OCI-LY1 (cell line): ENCODE measurements around the gene GIGYF2.
"Not testable (repeated sequence)": the region's sequence is repeated elsewhere in the genome, so short reads cannot be mapped to it uniquely, and the experiment has no call there.

ENCODE experiments used
- H2AFZ ChIP-seq: fragments of 200-600 bp; sonication (generic), shearing (Covaris generic); 2 replicates; pipeline ENCODE4 v1.6.0; 2014; ENCODE audit warnings: antibody characterized with exemption, mild to moderate bottlenecking, low read length
- H3F3A ChIP-seq: fragments of 200-600 bp; sonication (generic), shearing (Covaris generic); 2 replicates; pipeline ENCODE4 v1.6.0; 2014; ENCODE audit warnings: mild to moderate bottlenecking, antibody characterized with exemption, low read length, moderate library complexity; ENCODE audit not compliant: insufficient read depth
- H3K27ac ChIP-seq: fragments of 200-600 bp; sonication (generic); 2 replicates; pipeline ENCODE4 v1.5.1; 2014; ENCODE audit warnings: low read length, mixed run types, mild to moderate bottlenecking, low read depth; ENCODE audit not compliant: poor library complexity, severe bottlenecking
- H3K27me3 ChIP-seq: fragments of 200-600 bp; sonication (generic); 2 replicates; pipeline ENCODE4 v1.6.0; 2014; ENCODE audit warnings: antibody characterized with exemption, mild to moderate bottlenecking, low read length, moderate library complexity; ENCODE audit not compliant: insufficient read depth
- H3K36me3 ChIP-seq: fragments of 200-600 bp; sonication (generic); 2 replicates; pipeline ENCODE4 v1.6.1; 2014; ENCODE audit warnings: mild to moderate bottlenecking, antibody characterized with exemption, low read length, moderate library complexity, mixed read lengths; ENCODE audit not compliant: insufficient read depth
- H3K4me1 ChIP-seq: fragments of 200-600 bp; sonication (generic); 2 replicates; pipeline ENCODE4 v1.5.1; 2014; ENCODE audit warnings: mild to moderate bottlenecking, low read length, moderate library complexity; ENCODE audit not compliant: insufficient read depth, severe bottlenecking
- H3K4me2 ChIP-seq: fragments of 200-600 bp; sonication (generic), shearing (Covaris generic); 2 replicates; pipeline ENCODE4 v1.6.1; 2014; ENCODE audit warnings: low read length
- H3K4me3 ChIP-seq: fragments of 200-600 bp; sonication (generic); 2 replicates; pipeline ENCODE4 v1.5.1; 2014; ENCODE audit warnings: low read length, low read depth, mild to moderate bottlenecking, mixed read lengths; ENCODE audit not compliant: poor library complexity, severe bottlenecking
- H3K79me2 ChIP-seq: fragments of 200-600 bp; shearing (Covaris generic); 2 replicates; pipeline ENCODE4 v1.6.1; 2016; ENCODE audit warnings: mixed run types, low read length, mixed read lengths; ENCODE audit not compliant: insufficient read depth
- H3K9ac ChIP-seq: fragments of 200-600 bp; sonication (generic), shearing (Covaris generic); 2 replicates; pipeline ENCODE4 v1.6.1; 2014; ENCODE audit warnings: mild to moderate bottlenecking, low read length, mixed read lengths
- H3K9me2 ChIP-seq: fragments of 200-600 bp; sonication (generic), shearing (Covaris generic); 2 replicates; pipeline ENCODE4 v1.6.1; 2014; ENCODE audit warnings: low read depth, mild to moderate bottlenecking, low read length, mixed read lengths
- H3K9me3 ChIP-seq: fragments of 200-600 bp; shearing (Covaris generic); 2 replicates; pipeline ENCODE4 v1.6.1; 2014; ENCODE audit warnings: low read length, mixed read lengths
- H4K20me1 ChIP-seq: fragments of 200-600 bp; sonication (generic), shearing (Covaris generic); 2 replicates; pipeline ENCODE4 v1.6.0; 2016; ENCODE audit warnings: mild to moderate bottlenecking, low read length; ENCODE audit not compliant: insufficient read depth
- CTCF ChIP-seq: fragments of 200-600 bp; sonication (generic), shearing (Covaris generic); IDR thresholded peaks from 2 replicates; pipeline ENCODE4 v1.5.1; 2017; ENCODE audit warnings: mild to moderate bottlenecking, antibody characterized with exemption, low read length, moderate library complexity, mixed read lengths
- EZH2 ChIP-seq: fragments of 200-600 bp; sonication (generic), shearing (Covaris generic); IDR thresholded peaks from 2 replicates; pipeline ENCODE4 v1.8.0; 2017; ENCODE audit warnings: borderline replicate concordance, mixed run types, mild to moderate bottlenecking, antibody characterized with exemption, low read length, moderate library complexity, mixed read lengths

GIGYF2 gene

GRCh38 chr2:232707076-232707475 is 9.9 kb downstream of the GIGYF2 start:
- no peak overlapping the region for H3K27ac ChIP-seq
- H2AFZ ChIP-seq: no peak overlapping the region
- H3K79me2 ChIP-seq: peaks cover 27% of the 10 kb centered on the region
- TF ChIP-seq EZH2: no peak
- no peaks in the 10 kb centered on the region for H3K27me3 ChIP-seq
- H3K4me3 ChIP-seq: no peak overlapping the region
- no peak overlapping the region for H3K9ac ChIP-seq
- H3K9me3 ChIP-seq: no peaks in the 10 kb centered on the region
- H3K4me1 ChIP-seq: no peaks in the 10 kb centered on the region
- no peak overlapping the region for H3K4me2 ChIP-seq
- no peaks in the 10 kb centered on the region for H4K20me1 ChIP-seq
- H3F3A ChIP-seq: no peaks in the 10 kb centered on the region
- H3K9me2 ChIP-seq: no peaks in the 10 kb centered on the region
- peaks cover 70% of the 10 kb centered on the region for H3K36me3 ChIP-seq

GRCh38 chr2:232713505-232713904 is 16.4 kb downstream of the GIGYF2 start:
- Histone ChIP-seq H3K4me1 (no peaks in the 10 kb centered on the region), H3K27me3 (no peaks in the 10 kb centered on the region), H3K79me2 (peaks cover 49% of the 10 kb centered on the region), H3F3A (no peaks in the 10 kb centered on the region), H2AFZ (no peak overlapping the region), H3K36me3 (peaks cover 65% of the 10 kb centered on the region), H3K9me3 (no peaks in the 10 kb centered on the region), H3K4me2 (no peak overlapping the region), H3K27ac (no peak overlapping the region), H3K9ac (no peak overlapping the region), H3K4me3 (no peak overlapping the region), H3K9me2 (no peaks in the 10 kb centered on the region), H4K20me1 (no peaks in the 10 kb centered on the region)
- TF ChIP-seq CTCF (no peak), EZH2 (no peak)

GRCh38 chr2:232714969-232715368 is 17.8 kb downstream of the GIGYF2 start:
- H3K4me2 ChIP-seq: no peak overlapping the region

GRCh38 chr2:232720056-232720455 is 22.9 kb downstream of the GIGYF2 start:
- H3F3A ChIP-seq, H3K4me3 ChIP-seq, H2AFZ ChIP-seq, H3K27ac ChIP-seq, H3K9me2 ChIP-seq, H3K9me3 ChIP-seq, H3K4me1 ChIP-seq, H3K9ac ChIP-seq, H4K20me1 ChIP-seq, H3K4me2 ChIP-seq, H3K27me3 ChIP-seq: not testable (repeated sequence)
- Histone ChIP-seq H3K79me2 (peaks cover 50% of the 10 kb centered on the region), H3K36me3 (peaks cover 66% of the 10 kb centered on the region)

More at GRCh38 chr2:232714969-232715368, 17.8 kb downstream of the GIGYF2 start:
- Histone ChIP-seq H3K36me3 (peaks cover 68% of the 10 kb centered on the region), H4K20me1 (no peaks in the 10 kb centered on the region), H3K4me1 (no peaks in the 10 kb centered on the region), H3K4me3 (no peak overlapping the region), H2AFZ (no peak overlapping the region), H3K79me2 (peaks cover 60% of the 10 kb centered on the region), H3K27ac (no peak overlapping the region), H3K9me2 (no peaks in the 10 kb centered on the region), H3K27me3 (no peaks in the 10 kb centered on the region), H3F3A (no peaks in the 10 kb centered on the region), H3K9me3 (no peaks in the 10 kb centered on the region), H3K9ac (no peak overlapping the region)
- TF ChIP-seq EZH2: no peak
- no peak for TF ChIP-seq CTCF
